K562 (cell line): ENCODE data around the gene ZNF500.

Experiments used
- EP300 ChIP-seq: IDR thresholded peaks from 2 replicates; pipeline ENCODE4 v1.6.1; 2012; ENCODE audit warnings: low read length, improper control_type of control experiment
- POLR2AphosphoS5 ChIP-seq: IDR thresholded peaks from 2 replicates; pipeline ENCODE4 v1.6.1; 2011; ENCODE audit warnings: mild to moderate bottlenecking, low read depth, low read length, moderate library complexity; ENCODE audit not compliant: control insufficient read depth, insufficient read depth
- SRF ChIP-seq, 2 experiments: fragments of 250-450, 450-650 bp in 1 of 2; sonication (Bioruptor Pico) in 1 of 2; sonication (generic) in 1 of 2; formaldehyde crosslinking; IDR thresholded peaks; 2 replicates each; pipeline versions ENCODE4 v1.5.0 to v1.5.1; 2020 to 2022; ENCODE audit warnings: mild to moderate bottlenecking in 1 of 2, missing genetic modification reagents in 1 of 2
- ZNF274 ChIP-seq: IDR thresholded peaks from 2 replicates; pipeline ENCODE4 v1.6.1; 2011; ENCODE audit warnings: low read depth, mild to moderate bottlenecking, low read length, moderate library complexity, borderline replicate concordance
- TF ChIP-seq, protein P1 (sequence below), 3 experiments: IDR thresholded peaks in 2 of 3; conservative IDR thresholded peaks in 1 of 3; 2 replicates each; pipeline ENCODE4 v1.5.1; 2011 to 2012; ENCODE audit warnings: low read length in 3 of 3, mild to moderate bottlenecking in 3 of 3, control low read depth in 2 of 3, improper control_type of control experiment in 1 of 3, inconsistent platforms in 1 of 3, low read depth in 1 of 3, mixed read lengths in 1 of 3, moderate library complexity in 1 of 3; ENCODE audit not compliant: insufficient read depth in 2 of 3

DNA sequence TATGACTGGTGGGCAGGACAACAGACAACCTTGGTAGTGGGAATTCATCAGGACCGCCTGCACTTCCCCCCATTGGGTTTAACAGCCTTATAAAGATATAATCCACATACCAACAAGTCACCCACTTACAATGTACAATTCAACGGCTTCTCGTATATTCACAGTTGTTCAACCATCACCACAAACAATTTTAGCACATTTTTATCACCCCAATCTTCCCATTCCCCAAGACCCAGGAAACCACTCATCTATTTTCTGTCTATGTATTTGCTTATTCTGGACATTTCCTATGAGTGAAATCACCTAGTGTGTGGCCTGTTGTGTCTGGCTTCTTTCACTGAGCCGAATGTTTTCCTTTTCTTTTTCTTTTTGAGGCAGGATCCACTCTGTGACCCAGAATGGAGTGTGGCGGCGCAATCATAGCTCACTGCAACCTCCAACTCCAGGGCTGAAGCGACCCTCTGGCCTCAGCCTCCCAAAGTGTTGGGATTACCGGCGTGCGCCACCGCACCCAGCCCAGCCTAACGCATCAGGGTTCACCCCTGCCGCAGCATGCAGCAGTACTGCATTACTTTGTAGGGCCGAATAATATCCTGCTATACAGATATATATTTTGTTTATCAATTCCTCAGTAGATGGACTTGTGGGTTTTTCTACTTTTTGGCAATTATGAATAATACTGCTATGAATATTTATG is 43.7 kb downstream of the ZNF500 start:
- TF ChIP-seq POLR2AphosphoS5: no peak
- TF ChIP-seq, protein P1, sequence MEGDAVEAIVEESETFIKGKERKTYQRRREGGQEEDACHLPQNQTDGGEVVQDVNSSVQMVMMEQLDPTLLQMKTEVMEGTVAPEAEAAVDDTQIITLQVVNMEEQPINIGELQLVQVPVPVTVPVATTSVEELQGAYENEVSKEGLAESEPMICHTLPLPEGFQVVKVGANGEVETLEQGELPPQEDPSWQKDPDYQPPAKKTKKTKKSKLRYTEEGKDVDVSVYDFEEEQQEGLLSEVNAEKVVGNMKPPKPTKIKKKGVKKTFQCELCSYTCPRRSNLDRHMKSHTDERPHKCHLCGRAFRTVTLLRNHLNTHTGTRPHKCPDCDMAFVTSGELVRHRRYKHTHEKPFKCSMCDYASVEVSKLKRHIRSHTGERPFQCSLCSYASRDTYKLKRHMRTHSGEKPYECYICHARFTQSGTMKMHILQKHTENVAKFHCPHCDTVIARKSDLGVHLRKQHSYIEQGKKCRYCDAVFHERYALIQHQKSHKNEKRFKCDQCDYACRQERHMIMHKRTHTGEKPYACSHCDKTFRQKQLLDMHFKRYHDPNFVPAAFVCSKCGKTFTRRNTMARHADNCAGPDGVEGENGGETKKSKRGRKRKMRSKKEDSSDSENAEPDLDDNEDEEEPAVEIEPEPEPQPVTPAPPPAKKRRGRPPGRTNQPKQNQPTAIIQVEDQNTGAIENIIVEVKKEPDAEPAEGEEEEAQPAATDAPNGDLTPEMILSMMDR (IDR thresholded peaks at IDR 0.05 in 2 of 3, conservative IDR thresholded peaks at IDR 0.05 in 1 of 3; ENCODE audit: insufficient read depth in 2 of 3, low read depth in 1 of 3, low read length in 3 of 3): no peak
- TF ChIP-seq SRF (CRISPR knock-in tag; IDR thresholded peaks at IDR 0.05): no peak
- TF ChIP-seq EP300: no peak
- TF ChIP-seq ZNF274: no peak
